GM12872 (cell line): Measurements from ENCODE around the gene CROCC2.

Experiments
- TF ChIP-seq, protein P1 (sequence below): IDR thresholded peaks from 3 replicates; pipeline ENCODE4 v1.5.1; 2011; ENCODE audit warnings: low read depth, mild to moderate bottlenecking, low read length, moderate library complexity; ENCODE audit not compliant: insufficient read depth

The CROCC2 gene

DNA sequence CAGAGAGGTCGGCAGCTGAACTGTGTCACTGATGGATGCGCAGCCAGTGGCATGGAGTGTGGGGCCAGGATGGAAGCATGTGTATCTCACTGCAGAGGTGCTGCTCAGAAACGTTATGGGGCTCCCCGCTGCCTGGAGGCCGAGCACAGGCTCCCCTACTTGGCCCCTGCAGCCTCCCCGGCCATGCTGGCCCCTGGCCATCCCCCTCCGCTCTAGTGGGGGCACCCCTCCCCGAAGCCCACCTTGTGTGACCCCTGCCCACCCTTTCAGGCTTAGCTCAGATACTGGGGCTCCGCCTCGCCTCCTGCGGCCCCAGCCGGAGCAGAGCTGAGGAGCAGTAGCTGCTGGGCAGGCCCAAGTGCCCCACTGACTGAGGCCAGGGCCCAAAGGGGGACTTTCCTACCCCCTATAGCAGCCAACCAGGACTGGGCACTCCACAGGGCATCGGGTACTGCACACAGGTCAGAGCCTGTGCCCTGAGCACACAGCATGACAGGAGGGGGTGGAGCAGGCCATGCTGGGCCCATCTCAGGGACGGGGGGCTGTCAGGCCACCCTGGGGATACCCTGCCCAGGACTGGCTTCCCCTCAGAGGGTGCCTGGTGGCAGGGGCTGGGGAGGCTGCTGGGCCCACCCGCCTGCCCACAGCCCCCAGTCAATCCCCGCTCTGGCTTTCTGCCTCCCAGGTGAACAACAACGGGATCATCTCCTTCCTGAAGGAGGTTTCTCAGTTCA, 123.6 kb downstream of the CROCC2 start:
- TF ChIP-seq, protein P1, sequence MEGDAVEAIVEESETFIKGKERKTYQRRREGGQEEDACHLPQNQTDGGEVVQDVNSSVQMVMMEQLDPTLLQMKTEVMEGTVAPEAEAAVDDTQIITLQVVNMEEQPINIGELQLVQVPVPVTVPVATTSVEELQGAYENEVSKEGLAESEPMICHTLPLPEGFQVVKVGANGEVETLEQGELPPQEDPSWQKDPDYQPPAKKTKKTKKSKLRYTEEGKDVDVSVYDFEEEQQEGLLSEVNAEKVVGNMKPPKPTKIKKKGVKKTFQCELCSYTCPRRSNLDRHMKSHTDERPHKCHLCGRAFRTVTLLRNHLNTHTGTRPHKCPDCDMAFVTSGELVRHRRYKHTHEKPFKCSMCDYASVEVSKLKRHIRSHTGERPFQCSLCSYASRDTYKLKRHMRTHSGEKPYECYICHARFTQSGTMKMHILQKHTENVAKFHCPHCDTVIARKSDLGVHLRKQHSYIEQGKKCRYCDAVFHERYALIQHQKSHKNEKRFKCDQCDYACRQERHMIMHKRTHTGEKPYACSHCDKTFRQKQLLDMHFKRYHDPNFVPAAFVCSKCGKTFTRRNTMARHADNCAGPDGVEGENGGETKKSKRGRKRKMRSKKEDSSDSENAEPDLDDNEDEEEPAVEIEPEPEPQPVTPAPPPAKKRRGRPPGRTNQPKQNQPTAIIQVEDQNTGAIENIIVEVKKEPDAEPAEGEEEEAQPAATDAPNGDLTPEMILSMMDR: no peak

DNA sequence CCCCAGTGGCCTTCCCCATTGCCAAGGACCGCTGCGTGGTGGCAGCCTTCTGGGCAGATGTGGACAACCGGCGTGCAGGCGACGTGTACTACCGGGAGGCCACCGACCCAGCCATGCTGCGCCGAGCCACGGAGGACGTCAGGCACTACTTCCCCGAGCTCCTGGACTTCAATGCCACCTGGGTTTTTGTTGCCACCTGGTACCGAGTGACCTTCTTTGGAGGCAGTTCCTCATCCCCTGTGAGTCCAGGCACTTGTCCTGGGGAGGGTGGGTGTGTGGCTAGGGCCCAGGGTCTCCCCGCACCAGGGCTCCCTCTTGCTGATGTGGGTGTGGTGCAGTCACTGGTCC, 124.2 kb downstream of the CROCC2 start:
- TF ChIP-seq, protein P1: no peak

DNA sequence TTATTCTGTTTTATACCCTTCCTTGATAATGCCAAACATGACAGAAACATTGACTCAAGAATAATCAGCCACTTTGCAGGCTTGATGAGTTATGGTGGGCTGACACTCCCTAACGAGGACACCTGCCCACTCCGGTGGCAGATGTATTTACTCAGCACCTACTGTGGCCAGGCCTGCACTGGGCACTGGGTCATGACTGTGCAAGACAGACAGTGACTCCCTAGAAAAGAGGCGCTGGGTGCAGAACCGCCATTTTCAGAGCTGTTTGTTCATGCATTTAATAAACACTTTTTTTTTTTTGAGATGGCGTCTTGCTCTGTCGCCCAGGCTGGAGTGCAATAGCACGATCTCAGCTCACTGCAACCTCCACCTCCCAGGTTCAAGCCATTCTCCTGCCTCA, 124.7 kb downstream of the CROCC2 start:
- TF ChIP-seq, protein P1: no peak

DNA sequence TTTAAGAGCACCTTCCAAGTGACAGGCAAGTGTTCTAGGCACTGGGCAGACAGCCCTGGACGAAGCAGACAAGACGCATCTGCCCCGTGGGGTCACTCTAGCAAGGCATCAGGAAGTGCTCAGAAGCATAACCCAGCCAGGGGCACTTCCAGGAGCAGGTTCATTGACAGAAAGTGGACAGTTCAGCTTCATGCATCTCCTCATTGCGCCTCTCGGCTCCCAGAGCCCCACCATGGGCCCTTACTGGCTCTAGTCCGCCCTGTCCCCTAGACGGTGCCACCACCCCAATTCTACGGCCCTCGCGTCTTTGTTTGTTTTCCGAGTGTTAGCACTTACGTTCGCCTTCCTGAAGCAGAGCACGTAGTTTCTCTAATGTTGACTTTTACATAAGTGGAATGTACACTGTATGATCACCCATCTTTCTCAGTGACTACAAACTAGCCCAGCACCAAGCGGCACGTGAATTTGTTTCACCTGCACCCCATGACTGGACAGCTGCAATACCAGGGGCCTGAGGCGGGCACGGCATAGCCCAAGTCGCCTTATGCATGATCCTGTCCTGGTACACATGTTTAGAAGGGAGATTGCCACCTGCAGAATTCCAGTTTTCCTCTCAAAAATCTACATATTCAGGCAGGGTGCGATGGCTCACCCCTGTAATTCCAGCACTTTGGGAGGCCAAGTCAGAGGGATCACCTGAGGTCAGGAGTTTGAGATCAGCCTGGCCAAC, 125.5 kb downstream of the CROCC2 start:
- TF ChIP-seq, protein P1: no peak

DNA sequence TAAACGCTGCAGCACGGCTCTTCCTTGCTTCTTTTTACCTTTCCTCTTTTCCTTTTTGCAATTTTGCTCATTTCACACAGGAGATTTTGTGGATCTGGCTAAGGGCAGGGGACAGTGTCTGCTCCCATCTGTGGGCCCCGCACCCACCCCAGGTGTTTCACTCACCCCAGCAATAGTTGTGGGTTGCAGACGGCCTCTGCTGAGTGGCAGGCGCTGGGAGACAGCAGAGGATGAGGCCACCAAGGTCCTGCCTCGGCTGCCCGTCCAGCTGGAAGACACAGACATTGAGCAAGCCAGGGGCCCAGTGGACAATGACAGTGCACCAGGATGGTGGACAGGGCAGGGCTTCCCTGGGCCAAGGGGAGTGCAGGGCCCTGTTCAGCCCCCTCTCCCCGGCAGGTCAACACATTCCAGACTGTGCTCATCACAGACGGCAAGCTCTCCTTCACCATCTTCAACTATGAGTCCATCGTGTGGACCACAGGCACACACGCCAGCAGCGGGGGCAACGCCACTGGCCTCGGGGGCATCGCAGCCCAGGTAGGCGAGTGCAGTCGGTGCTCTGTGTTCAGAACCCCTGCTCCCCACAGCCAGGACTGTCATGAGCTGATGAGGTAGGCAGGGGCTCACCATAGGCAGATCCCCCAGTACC, 127.3 kb downstream of the CROCC2 start:
- TF ChIP-seq, protein P1: no peak

DNA sequence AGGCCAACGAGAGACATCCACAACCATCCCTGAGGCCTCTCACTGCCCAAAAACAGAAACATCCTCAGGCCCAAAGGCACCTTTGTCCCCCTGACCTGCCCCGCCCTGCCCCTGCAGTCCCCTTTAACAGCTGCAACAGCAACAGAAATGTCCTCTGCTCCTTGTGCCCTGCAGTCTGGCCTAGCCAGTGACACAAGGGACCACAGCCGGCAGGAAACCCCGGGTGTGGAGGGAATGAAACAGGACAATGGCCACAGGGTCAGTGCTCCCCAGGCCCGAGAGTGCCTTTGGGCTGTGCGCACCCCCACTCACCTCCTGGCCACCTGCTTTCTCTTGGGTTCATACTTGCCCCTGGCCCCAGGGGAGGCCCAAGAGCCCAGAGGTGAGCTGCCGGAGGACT, 127.9 kb downstream of the CROCC2 start:
- TF ChIP-seq, protein P1: no peak

DNA sequence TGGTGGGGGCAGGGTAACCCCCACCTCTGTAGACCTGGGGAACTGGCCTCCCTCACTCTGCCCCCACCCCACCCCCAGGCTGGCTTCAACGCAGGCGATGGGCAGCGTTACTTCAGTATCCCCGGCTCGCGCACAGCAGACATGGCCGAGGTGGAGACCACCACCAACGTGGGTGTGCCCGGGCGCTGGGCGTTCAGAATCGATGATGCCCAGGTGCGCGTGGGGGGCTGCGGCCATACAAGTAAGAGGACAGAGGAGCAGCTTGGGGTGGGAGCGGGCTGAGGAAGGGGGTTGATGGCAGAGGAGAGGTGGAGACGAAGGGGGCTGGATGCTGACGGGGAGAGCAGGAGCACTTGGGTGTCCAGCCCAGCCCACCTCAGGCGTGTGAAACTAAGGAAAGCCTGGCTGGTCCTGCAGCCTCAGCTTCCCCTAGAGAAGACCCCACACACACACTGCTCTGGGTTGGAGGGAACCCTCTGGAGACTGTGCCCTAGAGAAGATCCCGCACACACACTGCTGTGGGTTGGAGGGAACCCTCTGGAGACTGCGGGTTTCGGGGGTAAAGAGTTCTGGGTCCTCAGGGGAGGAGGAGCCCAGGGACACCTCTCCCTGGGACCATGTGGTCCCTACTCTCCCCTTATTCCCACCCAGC, 128.5 kb downstream of the CROCC2 start:
- TF ChIP-seq, protein P1: no peak
